ENCODE measurements around the gene ZNF319.
"Not testable (repeated sequence)": the region's sequence is repeated elsewhere in the genome, so short reads cannot be mapped to it uniquely, and the experiment has no call there.

The ZNF319 gene

GRCh38 chr16:57996406-57997175 lies 3.9 kb downstream of the ZNF319 start:
- DNase-seq = peak; percentile 31

- DNase-seq = no peak
These were observed 4.6 kb downstream of the ZNF319 start for GRCh38 chr16:57995721-57996405.

GRCh38 chr16:57994778-57995177 lies 5.7 kb downstream of the ZNF319 start:
- DNase-seq = peak; percentile 76

- DNase-seq = no peak
These were observed 6.1 kb downstream of the ZNF319 start for GRCh38 chr16:57994361-57994760.

- no peak for DNase-seq
These were observed 6.6 kb downstream of the ZNF319 start for GRCh38 chr16:57993897-57994296.

GRCh38 chr16:57993438-57993837 lies 7.0 kb downstream of the ZNF319 start:
- peak; percentile 73 for DNase-seq

- no peak for DNase-seq
These were observed 8.4 kb downstream of the ZNF319 start for GRCh38 chr16:57992084-57992483.

GRCh38 chr16:57991551-57992059 lies 8.9 kb downstream of the ZNF319 start:
- no peak for DNase-seq

GRCh38 chr16:57988929-57989328 lies 11.5 kb downstream of the ZNF319 start:
- DNase-seq = peak; percentile 92

- DNase-seq = no peak
These were observed 12.9 kb downstream of the ZNF319 start for GRCh38 chr16:57987441-57988177.

GRCh38 chr16:57986196-57986595 lies 14.3 kb downstream of the ZNF319 start:
- DNase-seq = no peak

GRCh38 chr16:57985204-57986181 lies 15.0 kb downstream of the ZNF319 start:
- no peak for DNase-seq

- DNase-seq = no peak
These were observed 15.8 kb downstream of the ZNF319 start for GRCh38 chr16:57984443-57985203.

GRCh38 chr16:57982385-57982784 lies 18.1 kb downstream of the ZNF319 start:
- DNase-seq = no peak

GRCh38 chr16:57981636-57982035 lies 18.8 kb downstream of the ZNF319 start:
- no peak for DNase-seq

- DNase-seq = no peak
These were observed 21.4 kb downstream of the ZNF319 start for GRCh38 chr16:57979006-57979585.

GRCh38 chr16:57978070-57978465 lies 22.4 kb downstream of the ZNF319 start:
- DNase-seq = not testable (repeated sequence)

- peak; percentile 46 for DNase-seq
These were observed 22.9 kb downstream of the ZNF319 start for GRCh38 chr16:57977418-57978069.

- no peak for DNase-seq
These were observed 24.1 kb downstream of the ZNF319 start for GRCh38 chr16:57976331-57976796.

- DNase-seq = no peak
These were observed 28.2 kb downstream of the ZNF319 start for GRCh38 chr16:57972306-57972705.
